SK-N-SH (cell line): ENCODE measurements around the gene SLC25A21. TPM values are rescaled to one million over a fixed set of nuclear protein-coding genes. Genes with fewer than 3 reads are reported as not detected.

Experiments
- CTCF ChIA-PET: fragments of 300-600, 350-600 bp; formaldehyde crosslinking; extraction: SDS; loops from one replicate; lab custom pipeline; 2021; lab: Yijun Ruan, JAX
- POLR2A ChIA-PET: fragments of 350-600 bp; sonication (Branson Sonifier 250); formaldehyde crosslinking; extraction: SDS; loops from one replicate; lab custom pipeline; 2020; ENCODE audit warnings: antibody characterized with exemption, inconsistent platforms; lab: Yijun Ruan, JAX
- DNase-seq: peaks from one replicate; pipeline ENCODE4 v3.0.0; 2012
- H2AFZ ChIP-seq: fragments of 200-600 bp; sonication (generic); 2 replicates; pipeline ENCODE4 v1.8.1; 2016; ENCODE audit warnings: antibody characterized with exemption, mild to moderate bottlenecking, low read depth
- H3F3A ChIP-seq: fragments of 200-600 bp; sonication (generic); replicated peaks from 2 replicates; pipeline ENCODE3; 2016; ENCODE audit warnings: antibody characterized with exemption, mild to moderate bottlenecking; ENCODE audit not compliant: insufficient read depth
- H3K27ac ChIP-seq, 2 experiments: fragments of 200-500 bp in 1 of 2; fragments of 200-600 bp in 1 of 2; sonication (Bioruptor generic) in 1 of 2; sonication (generic), shearing (Covaris generic) in 1 of 2; 2 replicates each; pipeline versions ENCODE4 v1.5.1 to v1.6.1; 2014 to 2016; ENCODE audit warnings: low read depth in 2 of 2, inconsistent platforms in 1 of 2, low read length in 1 of 2, mild to moderate bottlenecking in 1 of 2, mixed read lengths in 1 of 2
- H3K27me3 ChIP-seq: fragments of 200-600 bp; sonication (generic), shearing (Covaris generic); 2 replicates; pipeline ENCODE4 v1.6.1; 2016; ENCODE audit warnings: mixed run types; ENCODE audit not compliant: insufficient read depth
- H3K36me3 ChIP-seq, 2 experiments: fragments of 200-500 bp in 1 of 2; fragments of 200-600 bp in 1 of 2; sonication (Bioruptor generic) in 1 of 2; sonication (generic) in 1 of 2; replicated peaks in 1 of 2; 2 replicates each; pipeline versions ENCODE3 to v1.5.1; 2014 to 2016; ENCODE audit warnings: low read length in 1 of 2, mild to moderate bottlenecking in 1 of 2; ENCODE audit not compliant: insufficient read depth in 2 of 2, control insufficient read depth in 1 of 2
- H3K4me1 ChIP-seq, 2 experiments: fragments of 200-500 bp in 1 of 2; fragments of 200-600 bp in 1 of 2; sonication (Bioruptor generic) in 1 of 2; sonication (generic), shearing (Covaris generic) in 1 of 2; 2 replicates each; pipeline versions ENCODE4 v1.5.1 to v1.6.1; 2014 to 2016; ENCODE audit warnings: low read depth in 1 of 2, low read length in 1 of 2, mixed run types in 1 of 2; ENCODE audit not compliant: insufficient read depth in 2 of 2, control insufficient read depth in 1 of 2
- H3K4me2 ChIP-seq: fragments of 200-600 bp; sonication (generic), shearing (Covaris generic); 2 replicates; pipeline ENCODE4 v1.6.1; 2017; ENCODE audit warnings: mixed run types
- H3K4me3 ChIP-seq, 2 experiments: fragments of 200-500 bp in 1 of 2; fragments of 200-600 bp in 1 of 2; sonication (Bioruptor generic) in 1 of 2; sonication (generic), shearing (Covaris generic) in 1 of 2; 2 replicates each; pipeline versions ENCODE4 v1.5.1 to v1.8.1; 2014 to 2016; ENCODE audit warnings: low read depth in 2 of 2, inconsistent platforms in 1 of 2, low read length in 1 of 2, mild to moderate bottlenecking in 1 of 2, mixed read lengths in 1 of 2, moderate library complexity in 1 of 2
- H3K79me2 ChIP-seq: fragments of 200-600 bp; sonication (generic); 2 replicates; pipeline ENCODE4 v1.8.1; 2017; ENCODE audit warnings: mild to moderate bottlenecking; ENCODE audit not compliant: insufficient read depth
- H3K9ac ChIP-seq: fragments of 200-600 bp; sonication (generic); 2 replicates; pipeline ENCODE4 v1.6.1; 2017; ENCODE audit warnings: mixed run types
- H3K9me2 ChIP-seq: fragments of 200-600 bp; sonication (generic); 2 replicates; pipeline ENCODE4 v1.6.1; 2017; ENCODE audit warnings: mixed run types
- H3K9me3 ChIP-seq: fragments of 200-600 bp; sonication (generic); 2 replicates; pipeline ENCODE4 v1.6.1; 2017; ENCODE audit warnings: mixed run types, mild to moderate bottlenecking, moderate library complexity
- H4K20me1 ChIP-seq: fragments of 200-600 bp; sonication (generic); 2 replicates; pipeline ENCODE4 v1.6.1; 2017; ENCODE audit warnings: mild to moderate bottlenecking, mixed run types; ENCODE audit not compliant: insufficient read depth
- ELF1 ChIP-seq: IDR thresholded peaks from 2 replicates; pipeline ENCODE4 v1.4.0; 2012
- FOSL2 ChIP-seq: IDR thresholded peaks from 2 replicates; pipeline ENCODE4 v1.4.0; 2012; ENCODE audit warnings: low read depth, mild to moderate bottlenecking, moderate library complexity, borderline replicate concordance
- FOXJ3 ChIP-seq: sonication (generic); formaldehyde crosslinking; IDR thresholded peaks from 2 replicates; pipeline ENCODE4 v1.5.1; 2020; ENCODE audit warnings: mild to moderate bottlenecking, missing genetic modification reagents
- GABPA ChIP-seq: IDR thresholded peaks from 2 replicates; pipeline ENCODE4 v1.4.0; 2012; ENCODE audit warnings: low read depth, mild to moderate bottlenecking
- GATA2 ChIP-seq: sonication (generic); formaldehyde crosslinking; IDR thresholded peaks from 2 replicates; pipeline ENCODE4 v1.5.0; 2020; ENCODE audit warnings: mild to moderate bottlenecking, missing genetic modification reagents
- IRF3 ChIP-seq: fragments of 150-350 bp; IDR thresholded peaks from 2 replicates; pipeline ENCODE4 v1.6.1; 2016; ENCODE audit warnings: mild to moderate bottlenecking, low read depth, low read length
- JUND ChIP-seq: IDR thresholded peaks from 2 replicates; pipeline ENCODE4 v1.4.0; 2012
- MEF2A ChIP-seq: IDR thresholded peaks from 2 replicates; pipeline ENCODE4 v1.4.0; 2012; ENCODE audit warnings: low read depth, borderline replicate concordance
- NRF1 ChIP-seq: IDR thresholded peaks from 2 replicates; pipeline ENCODE4 v1.6.1; 2012; ENCODE audit warnings: low read depth, mild to moderate bottlenecking, low read length
- RCOR1 ChIP-seq: fragments of 150-350 bp; IDR thresholded peaks from 2 replicates; pipeline ENCODE4 v1.6.1; 2017; ENCODE audit warnings: antibody characterized with exemption, low read length
- RFX5 ChIP-seq: IDR thresholded peaks from 2 replicates; pipeline ENCODE4 v1.6.1; 2012; ENCODE audit warnings: mild to moderate bottlenecking, improper control_type of control experiment, low read length
- RXRA ChIP-seq: IDR thresholded peaks from 2 replicates; pipeline ENCODE4 v1.4.0; 2012; ENCODE audit warnings: low read depth, mild to moderate bottlenecking, borderline replicate concordance
- SIN3A ChIP-seq: IDR thresholded peaks from 2 replicates; pipeline ENCODE4 v1.6.1; 2012; ENCODE audit warnings: low read depth, mild to moderate bottlenecking, low read length, moderate library complexity, borderline replicate concordance
- SMC3 ChIP-seq: IDR thresholded peaks from 2 replicates; pipeline ENCODE4 v1.6.1; 2012; ENCODE audit warnings: low read depth, low read length, improper control_type of control experiment
- TCF12 ChIP-seq: IDR thresholded peaks from 2 replicates; pipeline ENCODE4 v1.4.0; 2012
- TEAD4 ChIP-seq: IDR thresholded peaks from 2 replicates; pipeline ENCODE4 v1.4.0; 2012; ENCODE audit warnings: mild to moderate bottlenecking, borderline replicate concordance; ENCODE audit not compliant: insufficient read depth
- YY1 ChIP-seq: IDR thresholded peaks from 2 replicates; pipeline ENCODE4 v1.4.0; 2012; ENCODE audit warnings: low read depth, mild to moderate bottlenecking
- WGBS: methylation state at CpG from one replicate; pipeline ENCODE4 v1.1.6; 2017; ENCODE audit warnings: low lambda C conversion rate; 5-methylcytosine and 5-hydroxymethylcytosine counted together
- polyA plus RNA-seq, 3 experiments: library from polyadenylated mRNA; depleted of rRNA; stranded (reverse); fragments of >200 nt; gene quantifications; 2 replicates each; pipeline ENCODE4 v1.2.3, GENCODE V29; 2012
- TF ChIP-seq, protein P1 (sequence below): IDR thresholded peaks from 2 replicates; pipeline ENCODE4 v1.4.0; 2012; ENCODE audit warnings: low read depth
- TF ChIP-seq, protein P2 (sequence below): IDR thresholded peaks from 2 replicates; pipeline ENCODE4 v1.4.0; 2012; ENCODE audit warnings: low read depth, borderline replicate concordance

The SLC25A21 gene
- polyA plus RNA-seq, 1 of the 3 experiments (the other 2 are of a cell fraction), result not detected

DNA sequence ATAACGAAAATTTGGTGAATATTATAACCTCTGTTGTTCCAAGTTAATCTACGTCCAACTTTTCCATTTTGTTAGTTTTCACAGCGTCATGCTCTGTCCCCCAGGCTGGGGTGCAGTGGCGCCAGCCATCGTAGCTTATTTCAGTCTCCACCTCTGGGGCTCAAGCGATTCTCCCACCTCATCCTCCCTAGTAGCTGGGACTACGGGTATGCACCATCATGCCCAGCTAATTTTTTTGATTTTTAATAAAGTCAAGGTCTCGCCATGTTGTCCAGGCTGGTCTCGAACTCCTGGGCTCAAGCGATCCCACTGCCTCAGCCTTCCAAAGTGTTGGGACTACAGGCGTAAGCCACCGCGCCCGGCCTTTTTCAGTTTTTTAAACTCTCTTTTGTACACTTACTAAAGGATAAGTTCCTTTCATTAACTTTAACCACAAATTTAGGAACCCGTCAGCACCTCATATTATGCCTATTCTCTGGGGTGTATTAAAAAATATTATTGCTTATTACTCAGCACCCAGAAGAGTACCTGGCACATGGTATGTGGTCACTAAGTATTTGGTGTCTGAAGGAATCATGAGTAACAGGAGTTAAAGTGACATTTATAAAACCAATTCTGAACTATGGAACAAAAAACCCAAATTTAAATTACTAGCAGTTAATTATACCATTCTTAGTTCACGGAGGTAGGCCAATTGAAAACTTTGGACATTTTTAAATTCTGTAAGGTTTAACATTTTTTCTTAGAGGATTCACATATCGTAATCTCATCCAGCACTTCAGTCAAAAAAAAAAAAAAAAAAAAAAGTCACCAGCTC lies 24.4 kb upstream of the SLC25A21 start:
- Histone ChIP-seq H3K79me2 (no peaks in the 10 kb centered on the region), H3K4me3 (no peak overlapping the region; a peak in 2 of 4 replicates), H3K9me2 (no peaks in the 10 kb centered on the region), H3K4me2 (peak overlapping the region; percentile 67), H3K27me3 (no peaks in the 10 kb centered on the region), H3K4me1 (no peaks in the 10 kb centered on the region), H4K20me1 (no peaks in the 10 kb centered on the region), H3K9me3 (no peaks in the 10 kb centered on the region), H2AFZ (peak overlapping the region; percentile 83; the same call in 1 of the 2 replicates), H3K27ac (no peak overlapping the region), H3F3A (no peaks in the 10 kb centered on the region), H3K9ac (no peak overlapping the region), H3K36me3 (no peaks in the 10 kb centered on the region)
- TF ChIP-seq JUND (no peak), SIN3A (no peak), FOXJ3 (CRISPR knock-in tag) (no peak), RFX5 (no peak), GABPA (no peak), NRF1 (no peak), RCOR1 (no peak), TCF12 (no peak), GATA2 (no peak), YY1 (no peak), ELF1 (no peak), IRF3 (no peak), SMC3 (no peak), TEAD4 (no peak), RXRA (no peak), FOSL2 (no peak), MEF2A (no peak)
- TF ChIP-seq, protein P1, sequence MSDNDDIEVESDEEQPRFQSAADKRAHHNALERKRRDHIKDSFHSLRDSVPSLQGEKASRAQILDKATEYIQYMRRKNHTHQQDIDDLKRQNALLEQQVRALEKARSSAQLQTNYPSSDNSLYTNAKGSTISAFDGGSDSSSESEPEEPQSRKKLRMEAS, result no peak
- TF ChIP-seq, protein P2, sequence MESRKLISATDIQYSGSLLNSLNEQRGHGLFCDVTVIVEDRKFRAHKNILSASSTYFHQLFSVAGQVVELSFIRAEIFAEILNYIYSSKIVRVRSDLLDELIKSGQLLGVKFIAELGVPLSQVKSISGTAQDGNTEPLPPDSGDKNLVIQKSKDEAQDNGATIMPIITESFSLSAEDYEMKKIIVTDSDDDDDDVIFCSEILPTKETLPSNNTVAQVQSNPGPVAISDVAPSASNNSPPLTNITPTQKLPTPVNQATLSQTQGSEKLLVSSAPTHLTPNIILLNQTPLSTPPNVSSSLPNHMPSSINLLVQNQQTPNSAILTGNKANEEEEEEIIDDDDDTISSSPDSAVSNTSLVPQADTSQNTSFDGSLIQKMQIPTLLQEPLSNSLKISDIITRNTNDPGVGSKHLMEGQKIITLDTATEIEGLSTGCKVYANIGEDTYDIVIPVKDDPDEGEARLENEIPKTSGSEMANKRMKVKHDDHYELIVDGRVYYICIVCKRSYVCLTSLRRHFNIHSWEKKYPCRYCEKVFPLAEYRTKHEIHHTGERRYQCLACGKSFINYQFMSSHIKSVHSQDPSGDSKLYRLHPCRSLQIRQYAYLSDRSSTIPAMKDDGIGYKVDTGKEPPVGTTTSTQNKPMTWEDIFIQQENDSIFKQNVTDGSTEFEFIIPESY, result no peak
- WGBS, result 52% methylated on average over 17 of the region's 17 CpGs
- POLR2A ChIA-PET, result no interaction called here
- CTCF ChIA-PET, result no interaction called here
- no peak for DNase-seq
